NCI-H2107 (cell line): ENCODE data around the gene ACAD10.
"Not testable (repeated sequence)": the region's sequence is repeated elsewhere in the genome, so short reads cannot be mapped to it uniquely, and the experiment has no call there.

ENCODE experiments used
- DNase-seq: peaks from one replicate; lab custom pipeline; 2025; lab: John Stamatoyannopoulos, UW

ACAD10 gene

GRCh38 chr12:111687255-111687654 lies 1.4 kb downstream of the ACAD10 start:
- DNase-seq = no peak

- DNase-seq = no peak
These were observed 2.1 kb downstream of the ACAD10 start for GRCh38 chr12:111687952-111688351.

- no peak for DNase-seq
These were observed 5.4 kb downstream of the ACAD10 start for GRCh38 chr12:111691262-111691661.

GRCh38 chr12:111692575-111693210 lies 6.8 kb downstream of the ACAD10 start:
- DNase-seq = no peak

- no peak for DNase-seq
These were observed 8.0 kb downstream of the ACAD10 start for GRCh38 chr12:111693818-111694217.

- DNase-seq = no peak
These were observed 14.1 kb downstream of the ACAD10 start for GRCh38 chr12:111699962-111700361.

GRCh38 chr12:111705672-111706071 lies 19.8 kb downstream of the ACAD10 start:
- no peak for DNase-seq

GRCh38 chr12:111706145-111706544 lies 20.3 kb downstream of the ACAD10 start:
- no peak for DNase-seq

GRCh38 chr12:111715279-111715678 lies 29.4 kb downstream of the ACAD10 start:
- DNase-seq = no peak

GRCh38 chr12:111719316-111719715 lies 33.5 kb downstream of the ACAD10 start:
- DNase-seq = not testable (repeated sequence)

GRCh38 chr12:111720457-111720856 lies 34.6 kb downstream of the ACAD10 start:
- no peak for DNase-seq

GRCh38 chr12:111723646-111724360 lies 38.0 kb downstream of the ACAD10 start:
- DNase-seq = not testable (repeated sequence)

- DNase-seq = no peak
These were observed 42.9 kb downstream of the ACAD10 start for GRCh38 chr12:111728795-111729194.

GRCh38 chr12:111730420-111730819 lies 44.6 kb downstream of the ACAD10 start:
- no peak for DNase-seq

GRCh38 chr12:111732786-111733185 lies 46.9 kb downstream of the ACAD10 start:
- DNase-seq = no peak

GRCh38 chr12:111733340-111733915 lies 47.6 kb downstream of the ACAD10 start:
- no peak for DNase-seq

- DNase-seq = not testable (repeated sequence)
These were observed 53.7 kb downstream of the ACAD10 start for GRCh38 chr12:111739524-111739923.

- DNase-seq = no peak
These were observed 55.5 kb downstream of the ACAD10 start for GRCh38 chr12:111741235-111741812.

- DNase-seq = no peak
These were observed 59.4 kb downstream of the ACAD10 start for GRCh38 chr12:111745211-111745610.

- no peak for DNase-seq
These were observed 61.5 kb downstream of the ACAD10 start for GRCh38 chr12:111747333-111747732.

- DNase-seq = no peak
These were observed 62.4 kb downstream of the ACAD10 start for GRCh38 chr12:111748151-111748672.

GRCh38 chr12:111748867-111749266 lies 63.0 kb downstream of the ACAD10 start:
- no peak for DNase-seq

GRCh38 chr12:111749391-111749790 lies 63.5 kb downstream of the ACAD10 start:
- no peak for DNase-seq
